ENCODE measurements around the gene IQGAP3.

IQGAP3 gene

GRCh38 chr1:156491151-156491949, 81.0 kb downstream of the IQGAP3 start:
- DNase-seq: no peak
- in situ Hi-C loops (cut with MboI; ENCODE audit: low pct_unique_long_range_greater_than_20kb, low sequenced_read_pairs): no loop called here

GRCh38 chr1:156490401-156491032, 81.8 kb downstream of the IQGAP3 start:
- in situ Hi-C loops (cut with MboI; ENCODE audit: low pct_unique_long_range_greater_than_20kb, low sequenced_read_pairs): no loop called here
- DNase-seq: no peak

- in situ Hi-C loops (cut with MboI; ENCODE audit: low pct_unique_long_range_greater_than_20kb, low sequenced_read_pairs): no loop called here
- no peak for DNase-seq
Observed at GRCh38 chr1:156489935-156490293, 82.5 kb downstream of the IQGAP3 start.

- in situ Hi-C loops (cut with MboI; ENCODE audit: low pct_unique_long_range_greater_than_20kb, low sequenced_read_pairs): no loop called here
- peak; percentile 85 for DNase-seq
Observed at GRCh38 chr1:156489166-156489934, 83.0 kb downstream of the IQGAP3 start.

- in situ Hi-C loops (cut with MboI; ENCODE audit: low pct_unique_long_range_greater_than_20kb, low sequenced_read_pairs): no loop called here
- no peak for DNase-seq
Observed at GRCh38 chr1:156488566-156489165, 83.7 kb downstream of the IQGAP3 start.

GRCh38 chr1:156487862-156488261, 84.5 kb downstream of the IQGAP3 start:
- in situ Hi-C loops (cut with MboI; ENCODE audit: low pct_unique_long_range_greater_than_20kb, low sequenced_read_pairs): no loop called here
- DNase-seq: no peak

GRCh38 chr1:156486421-156487344, 85.7 kb downstream of the IQGAP3 start:
- DNase-seq: no peak
- in situ Hi-C loops (cut with MboI; ENCODE audit: low pct_unique_long_range_greater_than_20kb, low sequenced_read_pairs): no loop called here

- no peak for DNase-seq
- in situ Hi-C loops (cut with MboI; ENCODE audit: low pct_unique_long_range_greater_than_20kb, low sequenced_read_pairs): no loop called here
Observed at GRCh38 chr1:156485984-156486383, 86.4 kb downstream of the IQGAP3 start.

- no peak for DNase-seq
- in situ Hi-C loops (cut with MboI; ENCODE audit: low pct_unique_long_range_greater_than_20kb, low sequenced_read_pairs): no loop called here
Observed at GRCh38 chr1:156484480-156485058, 87.8 kb downstream of the IQGAP3 start.

- no peak for DNase-seq
- in situ Hi-C loops (cut with MboI; ENCODE audit: low pct_unique_long_range_greater_than_20kb, low sequenced_read_pairs): no loop called here
Observed at GRCh38 chr1:156483397-156483796, 89.0 kb downstream of the IQGAP3 start.

GRCh38 chr1:156482276-156482675, 90.1 kb downstream of the IQGAP3 start:
- no peak for DNase-seq
- in situ Hi-C loops (cut with MboI; ENCODE audit: low pct_unique_long_range_greater_than_20kb, low sequenced_read_pairs): no loop called here

GRCh38 chr1:156481527-156481926, 90.8 kb downstream of the IQGAP3 start:
- DNase-seq: no peak
- in situ Hi-C loops (cut with MboI; ENCODE audit: low pct_unique_long_range_greater_than_20kb, low sequenced_read_pairs): no loop called here

GRCh38 chr1:156480411-156481192, 91.8 kb downstream of the IQGAP3 start:
- no peak for DNase-seq
- in situ Hi-C loops (cut with MboI; ENCODE audit: low pct_unique_long_range_greater_than_20kb, low sequenced_read_pairs): no loop called here

- no peak for DNase-seq
- in situ Hi-C loops (cut with MboI; ENCODE audit: low pct_unique_long_range_greater_than_20kb, low sequenced_read_pairs): no loop called here
Observed at GRCh38 chr1:156480016-156480370, 92.4 kb downstream of the IQGAP3 start.

- in situ Hi-C loops (cut with MboI; ENCODE audit: low pct_unique_long_range_greater_than_20kb, low sequenced_read_pairs): no loop called here
- no peak for DNase-seq
Observed at GRCh38 chr1:156479093-156480015, 93.0 kb downstream of the IQGAP3 start.

GRCh38 chr1:156478250-156478627, 94.1 kb downstream of the IQGAP3 start:
- in situ Hi-C loops (cut with MboI; ENCODE audit: low pct_unique_long_range_greater_than_20kb, low sequenced_read_pairs): no loop called here
- no peak for DNase-seq
